LNCaP clone FGC (cell line): ENCODE results near the gene PALLD.

Experiments used
- DNase-seq: peaks from one replicate; pipeline ENCODE4 v3.0.0-alpha.2; 2011; ENCODE audit warnings: low read depth
- H3K4me3 ChIP-seq: 2 replicates; pipeline ENCODE4 v1.5.1; 2011; ENCODE audit warnings: mild to moderate bottlenecking, low read depth, low read length, control low read depth
- TF ChIP-seq, protein P1 (sequence below): IDR thresholded peaks from 2 replicates; pipeline ENCODE4 v1.5.1; 2012; ENCODE audit warnings: mild to moderate bottlenecking; ENCODE audit not compliant: control insufficient read depth, insufficient read depth; ENCODE audit errors: extremely low read depth

The PALLD gene

DNA sequence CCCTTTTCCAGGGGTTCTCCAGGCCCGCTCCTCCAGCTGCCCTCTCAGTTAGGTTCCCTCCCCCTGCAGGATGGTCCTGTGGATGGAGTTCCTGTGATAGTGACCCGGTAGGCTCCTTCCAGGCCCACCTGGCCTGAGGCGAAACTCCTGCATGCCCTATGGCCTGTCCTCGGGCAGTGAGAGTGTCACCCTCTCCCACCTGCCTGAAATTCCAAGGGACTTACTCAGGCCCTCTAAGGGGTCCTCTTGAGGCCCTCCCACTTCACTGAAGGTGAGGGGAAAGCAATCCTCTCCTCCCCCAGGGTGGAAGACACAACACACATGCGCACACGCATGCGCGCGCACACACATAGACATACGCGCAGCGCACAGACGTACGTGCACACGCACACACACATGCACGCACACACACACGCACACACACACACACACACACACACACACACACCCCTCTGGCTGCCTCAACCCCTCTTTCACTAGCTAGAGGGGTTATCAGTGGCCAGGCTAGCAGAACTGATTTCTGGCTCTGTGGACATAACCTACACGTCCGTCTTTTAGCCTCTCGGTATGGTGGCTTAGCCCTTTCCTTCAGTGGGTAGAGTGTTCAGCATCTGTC is 297.3 kb downstream of the PALLD start:
- H3K4me3 ChIP-seq: no peak overlapping the region
- TF ChIP-seq, protein P1, sequence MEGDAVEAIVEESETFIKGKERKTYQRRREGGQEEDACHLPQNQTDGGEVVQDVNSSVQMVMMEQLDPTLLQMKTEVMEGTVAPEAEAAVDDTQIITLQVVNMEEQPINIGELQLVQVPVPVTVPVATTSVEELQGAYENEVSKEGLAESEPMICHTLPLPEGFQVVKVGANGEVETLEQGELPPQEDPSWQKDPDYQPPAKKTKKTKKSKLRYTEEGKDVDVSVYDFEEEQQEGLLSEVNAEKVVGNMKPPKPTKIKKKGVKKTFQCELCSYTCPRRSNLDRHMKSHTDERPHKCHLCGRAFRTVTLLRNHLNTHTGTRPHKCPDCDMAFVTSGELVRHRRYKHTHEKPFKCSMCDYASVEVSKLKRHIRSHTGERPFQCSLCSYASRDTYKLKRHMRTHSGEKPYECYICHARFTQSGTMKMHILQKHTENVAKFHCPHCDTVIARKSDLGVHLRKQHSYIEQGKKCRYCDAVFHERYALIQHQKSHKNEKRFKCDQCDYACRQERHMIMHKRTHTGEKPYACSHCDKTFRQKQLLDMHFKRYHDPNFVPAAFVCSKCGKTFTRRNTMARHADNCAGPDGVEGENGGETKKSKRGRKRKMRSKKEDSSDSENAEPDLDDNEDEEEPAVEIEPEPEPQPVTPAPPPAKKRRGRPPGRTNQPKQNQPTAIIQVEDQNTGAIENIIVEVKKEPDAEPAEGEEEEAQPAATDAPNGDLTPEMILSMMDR: no peak
- no peak for DNase-seq

DNA sequence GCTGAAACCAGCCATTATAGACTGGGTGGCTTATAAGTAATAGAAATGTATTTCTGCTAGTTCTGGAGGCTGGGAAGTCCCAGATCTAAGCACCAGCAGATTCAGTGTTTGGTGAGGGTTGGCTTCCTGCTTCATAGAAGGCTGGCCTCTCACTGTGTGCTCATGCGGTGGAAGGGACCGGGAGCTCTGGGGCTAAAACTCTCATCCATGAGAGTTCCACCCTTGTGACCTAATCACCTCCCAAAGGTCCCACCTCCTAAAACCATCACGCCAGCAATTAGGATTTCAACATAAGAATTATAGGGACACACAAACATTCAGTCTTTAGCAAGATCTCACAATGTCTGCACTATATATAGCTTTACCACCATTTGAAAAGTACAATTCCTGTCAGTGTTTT is 298.0 kb downstream of the PALLD start:
- TF ChIP-seq, protein P1: no peak
- no peak for DNase-seq
- no peak overlapping the region for H3K4me3 ChIP-seq

DNA sequence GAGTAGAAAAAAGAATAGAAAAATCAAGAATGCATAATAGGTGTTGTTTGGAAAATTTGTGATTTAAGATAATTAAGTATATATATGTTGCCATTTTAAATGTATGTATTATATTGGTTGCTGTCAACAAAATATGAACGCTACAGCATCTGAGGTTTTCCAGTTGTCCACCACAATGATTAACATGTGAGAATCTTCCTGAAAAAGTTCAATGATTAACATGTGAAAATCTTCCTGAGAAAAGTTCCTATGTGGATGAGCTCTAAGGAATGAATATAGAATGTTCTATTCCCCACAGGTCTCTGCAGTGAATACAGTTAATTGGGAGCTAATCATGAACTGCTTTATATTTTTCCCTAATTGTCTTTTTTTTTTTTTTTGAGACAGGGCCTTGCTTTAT is 298.5 kb downstream of the PALLD start:
- TF ChIP-seq, protein P1: no peak
- no peak for DNase-seq
- no peak overlapping the region for H3K4me3 ChIP-seq

DNA sequence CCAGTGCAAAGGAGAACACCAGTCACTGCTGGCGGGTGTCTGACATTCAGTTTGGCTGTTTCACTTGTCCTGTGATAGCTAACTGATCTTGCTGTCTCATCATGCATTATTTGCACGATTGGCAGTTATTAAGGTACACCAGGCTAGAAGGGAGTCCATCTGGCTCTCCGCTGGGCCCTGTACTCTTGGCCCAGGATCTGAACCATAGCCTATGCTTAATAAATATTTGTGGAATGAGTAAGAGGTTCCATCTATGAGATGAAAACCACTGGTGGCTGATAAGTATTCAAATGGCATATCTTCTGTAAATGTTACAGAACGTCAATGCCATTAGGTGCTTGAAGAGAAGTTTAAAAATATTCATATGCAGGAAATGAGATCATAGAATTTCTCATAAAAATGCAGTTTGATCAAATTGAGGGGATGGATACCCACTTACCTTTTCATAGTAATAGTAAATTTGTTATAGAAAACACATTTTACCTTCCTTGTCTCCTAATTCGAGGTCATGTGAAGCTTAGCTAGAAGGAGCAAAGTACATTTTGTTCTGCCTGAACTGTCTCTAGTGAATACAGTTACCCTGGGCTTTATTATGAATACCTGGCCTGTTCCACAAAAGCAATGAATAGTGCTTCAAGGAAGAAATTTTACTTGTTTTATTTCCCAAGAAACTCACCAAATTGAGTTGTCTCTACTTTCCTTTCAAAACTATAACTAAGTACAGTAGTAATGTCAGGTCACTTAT is 299.7 kb downstream of the PALLD start:
- peak; percentile 52 for DNase-seq
- H3K4me3 ChIP-seq: no peak overlapping the region
- TF ChIP-seq, protein P1: no peak

DNA sequence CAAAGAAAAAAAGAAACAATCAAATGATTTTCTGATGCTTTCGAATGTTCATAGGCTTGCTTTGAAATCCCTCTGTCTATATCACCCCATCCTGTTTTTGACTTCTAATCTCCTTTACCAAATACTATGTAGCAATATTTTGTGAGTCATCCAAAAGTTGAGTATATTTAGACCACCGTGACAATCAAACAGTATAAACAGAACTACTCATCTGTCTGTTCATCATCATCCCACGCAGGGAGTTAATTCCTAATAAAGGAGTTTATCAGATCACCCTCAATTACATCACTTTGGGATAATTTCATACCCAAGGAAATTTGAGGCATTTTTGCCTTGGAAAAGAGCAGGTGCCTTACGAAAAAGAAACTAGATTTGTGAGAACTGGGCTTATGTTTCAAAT is 300.3 kb downstream of the PALLD start:
- no peak for DNase-seq
- H3K4me3 ChIP-seq: no peak overlapping the region
- TF ChIP-seq, protein P1: no peak

DNA sequence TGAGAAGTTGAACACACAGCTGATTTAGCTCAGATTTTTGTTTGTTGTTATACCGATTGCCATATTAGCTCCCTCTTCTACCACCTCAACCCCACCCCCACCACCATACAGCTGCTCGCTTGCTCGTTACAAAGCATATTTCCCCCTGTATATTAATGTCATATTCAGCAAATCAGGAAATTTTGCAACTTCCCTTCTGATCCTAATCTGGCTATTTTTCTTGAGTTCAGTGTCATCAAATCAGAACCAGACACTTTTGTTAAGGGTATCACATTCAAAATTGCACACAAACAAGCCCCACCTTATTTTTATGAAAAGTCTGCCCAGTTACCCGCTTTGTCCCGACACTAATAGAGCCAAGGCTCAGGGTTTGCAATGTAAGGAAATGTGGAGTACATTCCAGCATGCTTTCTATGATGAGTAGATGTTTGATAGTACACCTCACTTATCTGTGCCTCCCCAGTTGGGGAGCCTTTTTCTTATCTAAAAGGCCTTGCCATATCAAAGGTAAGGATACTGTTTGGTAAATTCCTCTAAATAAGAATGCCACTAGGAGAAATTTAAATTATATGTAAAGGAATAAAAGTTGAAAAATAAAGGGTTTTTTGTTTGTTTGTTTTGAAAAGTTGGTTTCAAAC is 301.0 kb downstream of the PALLD start:
- TF ChIP-seq, protein P1: no peak
- no peak overlapping the region for H3K4me3 ChIP-seq
- no peak for DNase-seq
